NCI-H748 (cell line): ENCODE measurements around the gene NAP1L1.

ENCODE experiments used
- DNase-seq: peaks from one replicate; lab custom pipeline; 2025; ENCODE audit not compliant: unreplicated experiment; lab: John Stamatoyannopoulos, UW

Gene NAP1L1, protein sequence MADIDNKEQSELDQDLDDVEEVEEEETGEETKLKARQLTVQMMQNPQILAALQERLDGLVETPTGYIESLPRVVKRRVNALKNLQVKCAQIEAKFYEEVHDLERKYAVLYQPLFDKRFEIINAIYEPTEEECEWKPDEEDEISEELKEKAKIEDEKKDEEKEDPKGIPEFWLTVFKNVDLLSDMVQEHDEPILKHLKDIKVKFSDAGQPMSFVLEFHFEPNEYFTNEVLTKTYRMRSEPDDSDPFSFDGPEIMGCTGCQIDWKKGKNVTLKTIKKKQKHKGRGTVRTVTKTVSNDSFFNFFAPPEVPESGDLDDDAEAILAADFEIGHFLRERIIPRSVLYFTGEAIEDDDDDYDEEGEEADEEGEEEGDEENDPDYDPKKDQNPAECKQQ

DNA sequence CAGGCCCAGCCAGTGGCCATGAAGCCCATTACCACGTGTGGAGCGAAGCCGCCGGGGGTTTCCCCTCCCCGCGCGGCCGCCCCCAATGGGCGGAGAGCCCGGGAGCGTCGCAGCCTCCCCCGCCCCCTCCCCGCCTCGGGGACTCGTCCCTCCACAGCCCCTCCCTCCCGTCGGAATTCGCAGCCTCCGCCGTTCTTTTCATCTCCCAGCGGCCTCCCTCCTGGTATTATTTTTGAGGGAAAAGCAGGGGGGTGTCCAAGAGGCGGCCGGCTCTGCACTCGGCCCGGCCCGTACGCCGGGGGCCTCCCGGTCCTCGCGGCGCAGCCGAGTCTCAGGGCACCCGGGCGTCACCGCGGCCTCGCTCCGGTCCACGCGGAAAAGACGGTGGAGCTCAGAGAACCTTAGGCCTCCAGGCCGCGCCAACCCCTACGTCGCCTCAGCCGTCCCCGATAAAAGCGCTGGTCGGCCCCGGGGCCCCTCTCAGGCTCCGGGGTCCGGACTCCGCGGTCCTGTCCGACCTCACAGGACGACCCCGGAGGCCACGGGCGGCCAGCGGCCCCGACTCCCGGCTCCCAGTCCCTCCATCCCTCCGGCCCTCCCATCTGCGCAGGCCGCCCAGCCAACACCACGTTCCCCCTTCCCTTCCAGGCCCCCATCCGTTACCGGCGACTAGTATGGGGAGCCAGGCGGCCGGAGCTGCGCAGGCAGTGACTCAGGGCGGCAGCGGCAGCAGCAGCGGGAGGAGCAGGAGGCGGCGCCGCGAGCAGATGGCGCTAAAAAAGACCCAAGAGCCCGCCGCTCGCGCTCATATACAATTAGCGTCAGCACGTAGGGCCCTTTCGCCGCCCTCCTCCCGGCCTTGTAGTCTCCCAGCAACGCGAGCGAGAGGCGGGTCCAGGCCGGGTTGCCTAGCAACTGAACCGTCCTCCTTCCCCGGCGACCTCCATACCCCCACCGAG is at the start of gene NAP1L1:
Gene NAP1L1, minus strand, starts transcription at position 782 of the 959 bp plus-strand sequence. CDS start 10,466 bp downstream, outside the sequence.
- peak; percentile 99 for DNase-seq

- DNase-seq, result no peak
Measured at GRCh38 chr12:76127588-76127987, 43.1 kb upstream of the NAP1L1 start.

- no peak for DNase-seq
Measured at GRCh38 chr12:76124456-76124855, 40.0 kb upstream of the NAP1L1 start.

GRCh38 chr12:76123259-76124212 is 39.1 kb upstream of the NAP1L1 start:
- peak; percentile 40 for DNase-seq

GRCh38 chr12:76119887-76120286 is 35.4 kb upstream of the NAP1L1 start:
- DNase-seq, result no peak

GRCh38 chr12:76117751-76118150 is 33.3 kb upstream of the NAP1L1 start:
- no peak for DNase-seq

DNA sequence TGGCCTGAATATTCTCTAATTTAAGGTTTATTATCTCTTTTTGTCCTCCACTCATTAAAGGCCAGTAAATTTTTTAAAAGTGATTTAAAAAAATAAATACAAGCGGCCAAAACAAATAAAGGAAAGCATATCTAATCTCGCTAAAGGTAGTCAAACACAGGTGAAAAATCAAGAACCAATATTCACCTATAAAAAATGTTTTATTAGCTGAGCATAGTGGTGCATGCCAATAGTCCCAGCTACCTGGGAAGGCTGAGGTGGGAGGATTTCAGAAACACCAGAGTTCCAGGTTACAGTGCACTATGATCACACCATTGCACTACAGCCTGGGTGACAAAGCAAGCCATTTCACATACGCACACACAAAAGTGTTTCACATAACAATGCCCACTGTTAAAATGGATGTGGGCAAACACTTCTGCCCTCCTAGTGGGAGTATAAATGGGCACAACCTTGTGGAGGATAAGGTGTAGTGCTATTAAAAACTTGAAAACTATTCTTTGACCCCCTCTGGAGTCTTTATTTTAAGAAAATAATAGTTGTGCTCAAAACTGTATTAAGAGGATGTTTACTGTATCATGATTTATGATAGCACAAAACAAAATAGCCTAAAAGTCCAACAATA is 32.7 kb upstream of the NAP1L1 start:
- peak; percentile 19 for DNase-seq

DNA sequence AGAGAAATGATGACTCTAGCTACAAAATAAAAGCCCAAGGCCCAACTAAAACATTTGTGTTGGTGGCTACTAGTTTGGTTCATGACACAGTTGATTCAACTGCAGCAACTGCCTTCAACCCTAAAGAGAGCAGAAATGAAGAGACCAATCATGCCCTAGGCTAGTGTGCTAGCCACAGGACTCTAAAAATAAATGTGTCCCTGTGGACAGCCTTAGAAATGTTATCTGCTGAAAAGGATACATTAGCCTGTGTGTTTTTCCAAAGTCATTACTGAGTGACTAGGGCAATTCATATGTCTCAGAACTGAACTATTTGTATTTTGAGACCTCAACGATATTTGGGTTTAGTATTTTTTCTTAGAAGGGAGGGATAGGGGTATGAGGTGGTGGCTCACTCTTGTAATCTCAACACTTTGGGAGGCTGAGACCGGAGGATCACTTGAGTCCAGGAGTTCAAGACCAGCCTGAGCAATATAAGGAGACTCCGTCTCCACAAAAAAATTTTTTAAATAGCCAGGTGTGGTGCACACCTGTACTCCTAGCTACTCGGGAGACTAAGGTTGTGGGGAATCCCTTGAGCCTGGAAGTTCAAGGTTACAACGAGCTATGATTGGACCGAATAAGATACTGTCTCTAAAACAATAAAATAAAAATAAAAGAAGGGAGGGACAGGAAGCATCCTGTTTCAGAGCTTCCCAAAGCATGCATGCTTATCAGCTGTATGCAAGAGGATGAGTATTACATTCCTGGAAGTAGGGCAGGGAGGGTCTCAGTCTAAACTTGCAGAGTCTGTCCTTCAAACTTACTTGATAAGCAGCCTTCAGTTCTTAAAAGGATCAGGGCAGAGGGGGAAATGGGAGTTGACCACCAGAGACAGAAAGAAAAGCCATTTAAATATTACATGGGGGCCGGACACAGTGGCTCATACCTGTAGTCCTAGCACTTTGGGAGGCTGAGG is 29.6 kb upstream of the NAP1L1 start:
- DNase-seq, result no peak

DNA sequence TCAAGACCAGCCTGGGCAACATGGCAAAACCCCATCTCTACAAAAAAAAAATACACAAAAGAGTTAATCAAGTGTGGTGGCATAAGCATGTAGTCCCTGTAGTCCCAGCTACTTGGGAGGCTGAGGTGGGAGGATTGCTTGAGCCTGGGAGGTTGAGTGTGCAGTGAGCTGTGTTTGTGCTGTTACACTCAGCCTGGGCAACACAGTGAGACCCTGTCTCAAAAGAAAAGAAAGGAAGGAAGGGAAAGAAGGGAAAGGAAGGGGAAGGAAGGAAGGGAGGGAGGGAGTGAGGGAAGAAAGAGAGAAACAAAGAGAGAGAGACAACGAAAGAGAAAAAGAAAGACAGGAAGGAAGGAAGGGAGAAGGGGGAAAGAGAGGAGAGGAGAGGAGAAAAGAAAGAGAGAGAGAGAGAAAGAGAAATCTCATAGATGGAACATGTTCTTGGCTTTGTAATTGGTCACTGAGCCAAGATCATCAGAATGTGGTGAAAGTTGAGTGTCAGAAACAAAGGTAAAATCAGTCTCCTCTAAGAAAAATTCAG is 26.8 kb upstream of the NAP1L1 start:
- no peak for DNase-seq

- DNase-seq, result no peak
Measured at GRCh38 chr12:76109879-76110278, 25.4 kb upstream of the NAP1L1 start.

GRCh38 chr12:76108356-76108755 is 23.9 kb upstream of the NAP1L1 start:
- DNase-seq, result no peak

GRCh38 chr12:76106631-76107030 is 22.1 kb upstream of the NAP1L1 start:
- DNase-seq, result no peak

DNA sequence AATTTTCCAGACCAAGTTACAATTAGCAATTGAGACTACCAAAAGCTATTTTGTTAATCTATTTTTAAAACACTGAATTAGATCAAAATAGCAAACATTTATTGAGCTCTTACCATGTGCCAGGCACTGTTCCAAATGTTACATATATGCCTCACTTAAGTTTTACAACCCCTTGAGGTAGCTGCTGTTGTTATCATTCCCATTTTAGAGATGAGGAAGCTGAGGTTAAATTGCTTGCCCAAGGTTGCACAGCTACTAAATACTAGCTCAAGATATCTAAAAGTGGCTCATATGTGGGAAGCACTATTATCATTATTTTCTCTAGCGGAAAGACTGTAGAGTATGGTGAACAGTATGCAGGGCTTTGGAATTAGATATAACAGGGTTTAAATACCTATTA is 19.5 kb upstream of the NAP1L1 start:
- no peak for DNase-seq

DNA sequence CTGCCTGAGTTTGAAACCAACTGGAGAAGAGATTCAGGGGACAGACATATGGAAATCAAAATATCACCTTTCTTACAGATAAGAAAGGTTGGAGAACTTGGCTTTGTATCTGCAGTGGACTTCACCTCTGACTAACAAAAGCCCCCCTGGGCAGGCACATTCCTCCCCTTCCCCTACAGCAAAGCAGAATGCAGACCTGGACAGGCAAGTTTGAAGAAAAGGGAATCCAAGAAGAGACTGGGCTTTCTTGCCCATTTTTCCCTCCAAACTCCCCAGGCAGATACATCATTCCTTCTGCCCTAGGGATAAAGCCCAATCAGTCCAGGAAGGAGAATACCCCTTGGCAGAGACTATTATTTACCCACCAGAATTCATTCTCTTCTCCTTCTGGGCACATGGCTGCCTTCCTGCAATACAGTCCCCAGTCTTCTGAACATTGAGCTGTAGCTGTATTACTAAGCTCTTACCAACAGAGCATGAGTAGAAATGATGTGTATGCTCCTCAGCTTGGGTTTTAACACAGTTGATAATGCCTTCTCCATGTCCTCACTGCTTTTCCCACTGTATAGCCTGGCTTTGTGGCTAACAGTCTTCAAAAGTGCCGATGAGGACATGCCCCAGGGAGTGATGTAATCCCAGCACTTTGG is 17.4 kb upstream of the NAP1L1 start:
- DNase-seq, result no peak

DNA sequence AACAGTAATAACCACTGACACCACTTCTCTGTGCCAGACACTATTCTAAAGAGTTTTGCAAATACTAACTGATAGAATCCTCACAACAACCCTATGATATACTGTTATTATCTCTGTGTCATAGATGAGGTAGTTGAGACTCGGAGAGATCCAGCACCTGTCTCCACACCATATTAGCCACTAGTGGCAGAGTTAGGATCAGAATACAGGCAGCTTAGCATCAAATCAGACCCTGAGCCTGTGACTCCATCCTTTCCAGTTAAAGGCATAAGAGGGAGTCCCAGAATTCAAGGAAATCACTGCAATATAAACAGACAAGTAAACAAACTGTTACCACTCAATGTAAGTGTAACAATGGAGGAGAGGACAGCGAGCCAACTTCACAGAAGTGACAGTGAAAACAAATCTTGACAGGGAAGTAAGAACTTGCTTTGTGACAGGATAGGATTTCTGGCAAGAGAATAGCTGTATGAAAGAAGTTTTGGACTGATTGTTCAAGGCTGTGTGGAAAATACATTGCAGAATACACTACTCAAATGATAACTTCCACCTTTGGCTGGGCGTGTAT is 11.7 kb upstream of the NAP1L1 start:
- DNase-seq, result no peak

GRCh38 chr12:76094754-76095153 is 10.3 kb upstream of the NAP1L1 start:
- DNase-seq, result no peak

DNA sequence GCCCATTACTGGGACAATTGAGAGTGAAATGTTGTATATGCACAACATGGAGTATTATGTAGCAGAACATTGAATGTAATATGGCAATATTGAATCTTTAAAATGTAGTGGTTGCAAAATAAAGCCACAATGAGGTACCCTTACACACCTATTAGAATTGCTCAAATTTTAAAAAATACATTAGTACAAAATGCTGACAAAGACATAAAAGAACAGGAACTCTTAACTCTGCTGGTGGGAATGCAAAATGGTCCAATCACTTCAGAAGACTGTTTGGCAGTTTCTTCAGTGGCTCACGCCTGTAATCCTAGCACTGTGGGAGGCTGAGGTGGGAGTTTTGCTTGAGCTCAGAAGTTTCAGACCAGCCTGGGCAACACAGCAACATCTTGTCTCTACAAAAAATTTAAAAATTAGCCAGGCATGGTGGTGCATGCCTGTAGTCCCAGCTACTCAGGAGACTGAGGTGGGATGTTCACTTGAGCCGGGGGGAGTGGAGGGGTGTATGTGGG is 6.8 kb upstream of the NAP1L1 start:
- DNase-seq, result no peak

DNA sequence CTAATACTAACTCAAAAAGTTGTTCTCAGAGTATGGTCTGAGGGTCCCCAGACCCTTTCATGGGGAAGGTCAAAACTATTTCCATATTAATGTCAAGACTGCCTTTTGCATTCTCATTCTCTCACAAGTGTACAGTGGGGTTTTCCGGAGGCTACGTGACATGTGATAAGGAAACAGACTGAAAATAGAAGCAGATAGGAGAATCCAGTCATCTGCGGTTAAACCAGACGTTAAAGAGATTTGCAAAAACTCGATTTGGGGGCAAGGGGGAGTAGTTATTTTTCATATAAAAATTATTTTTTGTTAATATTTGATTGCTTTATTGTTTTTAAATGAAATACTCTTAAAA is 1.0 kb upstream of the NAP1L1 start:
- peak; percentile 23 for DNase-seq
